ENCODE results near the gene NANP. TPM values are rescaled to one million over a fixed set of nuclear protein-coding genes. Genes with fewer than 3 reads are reported as not detected.

Gene NANP
- total RNA-seq, 1 experiment from 2014 or later: 2.5 TPM

GRCh38 chr20:25619514-25619913, 4.3 kb downstream of the NANP start:
- Mint-ChIP-seq H3K27me3 (ENCODE audit: unreplicated experiment) (no peaks in the 10 kb centered on the region), H3K9me3 (ENCODE audit: low read depth, unreplicated experiment) (no peaks in the 10 kb centered on the region), H3K4me1 (ENCODE audit: low read depth, unreplicated experiment) (peaks cover 10% of the 10 kb centered on the region), H3K36me3 (ENCODE audit: insufficient read depth, unreplicated experiment) (peaks cover 22% of the 10 kb centered on the region), H3K27ac (ENCODE audit: unreplicated experiment) (no peak overlapping the region), H3K4me3 (ENCODE audit: low read depth, unreplicated experiment) (no peak overlapping the region)
- CTCF ChIA-PET: no interaction called here
- intact Hi-C loops (cut with micrococcal nuclease; ENCODE audit: unreplicated experiment): no loop called here
- BruUV-seq (replicated peaks): no TSS peak
- TF ChIP-seq CTCF (IDR thresholded peaks at IDR 0.05; ENCODE audit: unreplicated experiment): no peak
- DNase-seq: no peak

GRCh38 chr20:25608774-25609173, 15.0 kb downstream of the NANP start:
- CTCF ChIA-PET: no interaction called here
- H3K9me3 Mint-ChIP-seq (ENCODE audit: low read depth, unreplicated experiment): no peaks in the 10 kb centered on the region
- TF ChIP-seq CTCF (IDR thresholded peaks at IDR 0.05; ENCODE audit: unreplicated experiment): no peak
- H3K27ac Mint-ChIP-seq (ENCODE audit: unreplicated experiment): no peak overlapping the region
- H3K27me3 Mint-ChIP-seq (ENCODE audit: unreplicated experiment): no peaks in the 10 kb centered on the region
- intact Hi-C loops (cut with micrococcal nuclease; ENCODE audit: unreplicated experiment): no loop called here
- no TSS peak for BruUV-seq (replicated peaks)
- H3K4me3 Mint-ChIP-seq (ENCODE audit: low read depth, unreplicated experiment): no peak overlapping the region
- no peaks in the 10 kb centered on the region for H3K36me3 Mint-ChIP-seq (ENCODE audit: insufficient read depth, unreplicated experiment)
- H3K4me1 Mint-ChIP-seq (ENCODE audit: low read depth, unreplicated experiment): no peaks in the 10 kb centered on the region
- DNase-seq: no peak

GRCh38 chr20:25606094-25606695, 17.6 kb downstream of the NANP start:
- Mint-ChIP-seq H3K9me3 (ENCODE audit: low read depth, unreplicated experiment) (peaks cover 4% of the 10 kb centered on the region), H3K4me1 (ENCODE audit: low read depth, unreplicated experiment) (no peaks in the 10 kb centered on the region), H3K27me3 (ENCODE audit: unreplicated experiment) (no peaks in the 10 kb centered on the region), H3K4me3 (ENCODE audit: low read depth, unreplicated experiment) (no peak overlapping the region), H3K27ac (ENCODE audit: unreplicated experiment) (no peak overlapping the region), H3K36me3 (ENCODE audit: insufficient read depth, unreplicated experiment) (peaks cover 4% of the 10 kb centered on the region)
- DNase-seq: no peak
- CTCF ChIA-PET: no interaction called here
- BruUV-seq (replicated peaks): no TSS peak
- intact Hi-C loops (cut with micrococcal nuclease; ENCODE audit: unreplicated experiment): no loop called here
- TF ChIP-seq CTCF (IDR thresholded peaks at IDR 0.05; ENCODE audit: unreplicated experiment): no peak

GRCh38 chr20:25605148-25605547, 18.7 kb downstream of the NANP start:
- Mint-ChIP-seq H3K27ac (ENCODE audit: unreplicated experiment) (no peak overlapping the region), H3K36me3 (ENCODE audit: insufficient read depth, unreplicated experiment) (peaks cover 4% of the 10 kb centered on the region), H3K27me3 (ENCODE audit: unreplicated experiment) (no peaks in the 10 kb centered on the region), H3K9me3 (ENCODE audit: low read depth, unreplicated experiment) (peaks cover 4% of the 10 kb centered on the region), H3K4me3 (ENCODE audit: low read depth, unreplicated experiment) (no peak overlapping the region), H3K4me1 (ENCODE audit: low read depth, unreplicated experiment) (no peaks in the 10 kb centered on the region)
- TF ChIP-seq CTCF (IDR thresholded peaks at IDR 0.05; ENCODE audit: unreplicated experiment): no peak
- no peak for DNase-seq
- CTCF ChIA-PET: no interaction called here
- BruUV-seq (replicated peaks): no TSS peak
- intact Hi-C loops (cut with micrococcal nuclease; ENCODE audit: unreplicated experiment): no loop called here

Measured in Calu3 (cell line).